ENCODE results near the gene LRRC74B. TPM values are rescaled to one million over a fixed set of nuclear protein-coding genes. Genes with fewer than 3 reads are reported as not detected.

The LRRC74B gene
- polyA plus RNA-seq, 3 donors = not detected

DNA sequence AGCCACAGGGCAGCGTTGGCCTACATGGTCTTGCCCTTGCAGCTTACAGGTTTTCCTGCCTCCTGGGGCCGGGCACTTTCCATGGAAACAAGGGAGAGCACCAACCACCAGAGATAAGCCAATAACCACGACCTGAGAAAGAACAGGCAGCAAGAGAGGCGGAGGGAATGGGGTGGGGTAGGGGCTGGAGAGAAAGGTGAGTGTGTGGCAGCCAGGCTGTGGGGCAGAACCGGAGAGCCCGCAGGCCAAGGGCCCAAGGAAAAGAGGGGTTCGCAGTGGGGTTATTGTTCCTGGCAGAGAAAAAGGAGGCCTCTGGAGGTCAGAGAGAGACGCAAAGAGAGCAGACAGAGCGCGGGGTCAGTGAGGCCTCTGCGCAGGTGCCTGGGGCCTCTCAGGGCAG lies 33.2 kb downstream of the LRRC74B start:
- no peaks in the 10 kb centered on the region for H3K27me3 ChIP-seq (ENCODE audit: control insufficient read depth in 2 of 2, insufficient read depth in 2 of 2, low read length in 2 of 2)
- Mint-ChIP-seq H3K4me3 (no peak overlapping the region), H3K9me3 (no peaks in the 10 kb centered on the region), H3K27ac (no peak overlapping the region), H3K4me1 (peaks cover 3% of the 10 kb centered on the region), H3K27me3 (ENCODE audit: low read depth in 3 of 3) (peaks cover 2 to 4% (median 4%) of the 10 kb centered on the region in 3 donors), H3K36me3 (no peaks in the 10 kb centered on the region)
- H3K4me1 ChIP-seq (ENCODE audit: control insufficient read depth in 1 of 2, insufficient read depth in 2 of 2, low read length in 2 of 2) = peaks cover 3 to 5% of the 10 kb centered on the region in 2 donors
- no peak overlapping the region for H3K9ac ChIP-seq (ENCODE audit: insufficient read depth, low read length, poor library complexity, severe bottlenecking)
- no peak overlapping the region for H3K4me2 ChIP-seq (replicated peaks; ENCODE audit: extremely low read depth, low read length, poor library complexity, severe bottlenecking)
- H4K20me1 ChIP-seq (ENCODE audit: insufficient read depth, low read length) = no peaks in the 10 kb centered on the region
- TF ChIP-seq, protein P1, sequence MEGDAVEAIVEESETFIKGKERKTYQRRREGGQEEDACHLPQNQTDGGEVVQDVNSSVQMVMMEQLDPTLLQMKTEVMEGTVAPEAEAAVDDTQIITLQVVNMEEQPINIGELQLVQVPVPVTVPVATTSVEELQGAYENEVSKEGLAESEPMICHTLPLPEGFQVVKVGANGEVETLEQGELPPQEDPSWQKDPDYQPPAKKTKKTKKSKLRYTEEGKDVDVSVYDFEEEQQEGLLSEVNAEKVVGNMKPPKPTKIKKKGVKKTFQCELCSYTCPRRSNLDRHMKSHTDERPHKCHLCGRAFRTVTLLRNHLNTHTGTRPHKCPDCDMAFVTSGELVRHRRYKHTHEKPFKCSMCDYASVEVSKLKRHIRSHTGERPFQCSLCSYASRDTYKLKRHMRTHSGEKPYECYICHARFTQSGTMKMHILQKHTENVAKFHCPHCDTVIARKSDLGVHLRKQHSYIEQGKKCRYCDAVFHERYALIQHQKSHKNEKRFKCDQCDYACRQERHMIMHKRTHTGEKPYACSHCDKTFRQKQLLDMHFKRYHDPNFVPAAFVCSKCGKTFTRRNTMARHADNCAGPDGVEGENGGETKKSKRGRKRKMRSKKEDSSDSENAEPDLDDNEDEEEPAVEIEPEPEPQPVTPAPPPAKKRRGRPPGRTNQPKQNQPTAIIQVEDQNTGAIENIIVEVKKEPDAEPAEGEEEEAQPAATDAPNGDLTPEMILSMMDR (IDR thresholded peaks at IDR 0.05) = no peak
- no peak overlapping the region for H3K4me3 ChIP-seq (replicated peaks in 1 of 3; ENCODE audit: low read depth in 2 of 3, low read length in 3 of 3)
- 90% methylated on average over 11 of the region's 11 CpGs for WGBS (ENCODE audit: insufficient coverage)
- H2AFZ ChIP-seq (ENCODE audit: insufficient read depth, low read depth, low read length, poor library complexity, severe bottlenecking) = no peak overlapping the region
- no peaks in the 10 kb centered on the region for H3K79me2 ChIP-seq (ENCODE audit: insufficient read depth, low read length)
- no peak overlapping the region for H3K27ac ChIP-seq (ENCODE audit: low read depth in 1 of 2, low read length in 2 of 2)
- intact Hi-C loops (cut with micrococcal nuclease) = no loop called here
- DNase-seq = no peak
- no peaks in the 10 kb centered on the region for H3K9me3 ChIP-seq (replicated peaks in 1 of 2; ENCODE audit: control insufficient read depth in 1 of 2, insufficient read depth in 1 of 2, low read length in 2 of 2)
- no peaks in the 10 kb centered on the region for H3K36me3 ChIP-seq (replicated peaks in 1 of 2; ENCODE audit: control insufficient read depth in 1 of 2, insufficient read depth in 2 of 2, low read length in 2 of 2)

DNA sequence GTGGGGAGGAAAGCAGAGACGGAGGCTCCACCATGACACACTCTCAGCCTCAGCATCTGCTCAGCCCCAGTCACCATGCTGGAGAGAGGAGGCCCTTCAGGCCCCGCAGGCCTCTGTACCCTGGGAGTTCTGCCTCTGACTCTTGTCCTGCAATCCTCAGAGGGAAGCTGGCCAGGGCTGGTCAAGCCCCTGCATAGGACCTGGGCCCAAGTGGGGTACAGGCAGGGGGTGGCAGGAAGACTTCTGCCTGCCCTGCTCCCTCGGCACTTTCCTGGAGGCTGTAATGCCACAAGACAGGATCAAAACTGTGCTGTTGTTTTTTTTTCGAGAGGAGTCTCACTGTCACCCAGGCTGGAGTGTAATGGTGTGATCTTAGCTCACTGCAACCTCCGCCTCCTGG lies 33.7 kb downstream of the LRRC74B start:
- DNase-seq = no peak
- H3K36me3 ChIP-seq (replicated peaks in 1 of 2; ENCODE audit: control insufficient read depth in 1 of 2, insufficient read depth in 2 of 2, low read length in 2 of 2) = no peaks in the 10 kb centered on the region
- Mint-ChIP-seq H3K27ac (no peak overlapping the region), H3K4me1 (no peaks in the 10 kb centered on the region), H3K4me3 (no peak overlapping the region), H3K9me3 (no peaks in the 10 kb centered on the region), H3K27me3 (ENCODE audit: low read depth in 3 of 3) (peaks cover 2 to 4% (median 4%) of the 10 kb centered on the region in 3 donors), H3K36me3 (no peaks in the 10 kb centered on the region)
- no peaks in the 10 kb centered on the region for H3K9me3 ChIP-seq (replicated peaks in 1 of 2; ENCODE audit: control insufficient read depth in 1 of 2, insufficient read depth in 1 of 2, low read length in 2 of 2)
- TF ChIP-seq, protein P1 (IDR thresholded peaks at IDR 0.05) = no peak
- intact Hi-C loops (cut with micrococcal nuclease) = no loop called here
- WGBS (ENCODE audit: insufficient coverage) = 92% methylated on average over 4 of the region's 5 CpGs
- no peaks in the 10 kb centered on the region for H3K79me2 ChIP-seq (ENCODE audit: insufficient read depth, low read length)
- H2AFZ ChIP-seq (ENCODE audit: insufficient read depth, low read depth, low read length, poor library complexity, severe bottlenecking) = no peak overlapping the region
- H3K9ac ChIP-seq (ENCODE audit: insufficient read depth, low read length, poor library complexity, severe bottlenecking) = no peak overlapping the region
- H3K4me1 ChIP-seq (ENCODE audit: control insufficient read depth in 1 of 2, insufficient read depth in 2 of 2, low read length in 2 of 2) = no peaks in the 10 kb centered on the region
- no peaks in the 10 kb centered on the region for H3K27me3 ChIP-seq (ENCODE audit: control insufficient read depth in 2 of 2, insufficient read depth in 2 of 2, low read length in 2 of 2)
- no peak overlapping the region for H3K4me3 ChIP-seq (replicated peaks in 1 of 3; ENCODE audit: low read depth in 2 of 3, low read length in 3 of 3)
- no peak overlapping the region for H3K27ac ChIP-seq (ENCODE audit: low read depth in 1 of 2, low read length in 2 of 2)
- H4K20me1 ChIP-seq (ENCODE audit: insufficient read depth, low read length) = no peaks in the 10 kb centered on the region
- no peak overlapping the region for H3K4me2 ChIP-seq (replicated peaks; ENCODE audit: extremely low read depth, low read length, poor library complexity, severe bottlenecking)

All from CD14-positive monocyte (primary cell).